ENCODE measurements around the gene SPX. TPM values are rescaled to one million over a fixed set of nuclear protein-coding genes. Genes with fewer than 3 reads are reported as not detected.

SPX gene
- total RNA-seq, 8 experiments from 2014 or later = 0.17 to 3.4 (median 0.29) TPM

GRCh38 chr12:21543151-21543550 lies 17.1 kb downstream of the SPX start:
- Histone ChIP-seq H3K4me3 (no peak overlapping the region), H3K4me1 (replicated peaks in 1 of 2) (no peaks in the 10 kb centered on the region), H3K27ac (no peak overlapping the region)
- in situ Hi-C loops (cut with MboI; ENCODE audit: low pct_unique_long_range_greater_than_20kb in 2 of 9, low sequenced_read_pairs in 9 of 9, unreplicated experiment in 9 of 9) = no loop called here
- ATAC-seq (replicated peaks in 6 of 8) = no peak

- WGBS, 10 experiments = 31 to 86% (median 71%) methylated on average over 2 of the region's 2 CpGs
- Histone ChIP-seq H3K4me1 (replicated peaks in 1 of 2) (no peaks in the 10 kb centered on the region), H3K27ac (no peak overlapping the region), H3K4me3 (no peak overlapping the region)
- in situ Hi-C loops (cut with MboI; ENCODE audit: low pct_unique_long_range_greater_than_20kb in 2 of 9, low sequenced_read_pairs in 9 of 9, unreplicated experiment in 9 of 9) = no loop called here
- ATAC-seq (replicated peaks in 6 of 8) = no peak
Measured at GRCh38 chr12:21545557-21545956, 19.5 kb downstream of the SPX start.

- in situ Hi-C loops (cut with MboI; ENCODE audit: low pct_unique_long_range_greater_than_20kb in 2 of 9, low sequenced_read_pairs in 9 of 9, unreplicated experiment in 9 of 9) = no loop called here
- 0 to 17% (median 0%) methylated on average over 1 of the region's 1 CpG; no CpG with 5 or more reads in 1 of the 10 experiments for WGBS, 10 experiments
- no peaks in the 10 kb centered on the region for H3K4me1 ChIP-seq (replicated peaks in 1 of 2)
- no peak overlapping the region for H3K27ac ChIP-seq
- no peak overlapping the region for H3K4me3 ChIP-seq
- no peak for ATAC-seq (replicated peaks in 6 of 8)
Measured at GRCh38 chr12:21546716-21547115, 20.6 kb downstream of the SPX start.

GRCh38 chr12:21547437-21547836 lies 21.3 kb downstream of the SPX start:
- H3K4me1 ChIP-seq (replicated peaks in 1 of 2) = peaks cover 0 to 4% of the 10 kb centered on the region in 2 donors
- no peak for ATAC-seq (replicated peaks in 6 of 8)
- no peak overlapping the region for H3K27ac ChIP-seq
- in situ Hi-C loops (cut with MboI; ENCODE audit: low pct_unique_long_range_greater_than_20kb in 2 of 9, low sequenced_read_pairs in 9 of 9, unreplicated experiment in 9 of 9) = no loop called here
- no peak overlapping the region for H3K4me3 ChIP-seq
- 0 to 89% (median 13%) methylated on average over 1 of the region's 1 CpG; no CpG with 5 or more reads in 5 of the 10 experiments for WGBS, 10 experiments

DNA sequence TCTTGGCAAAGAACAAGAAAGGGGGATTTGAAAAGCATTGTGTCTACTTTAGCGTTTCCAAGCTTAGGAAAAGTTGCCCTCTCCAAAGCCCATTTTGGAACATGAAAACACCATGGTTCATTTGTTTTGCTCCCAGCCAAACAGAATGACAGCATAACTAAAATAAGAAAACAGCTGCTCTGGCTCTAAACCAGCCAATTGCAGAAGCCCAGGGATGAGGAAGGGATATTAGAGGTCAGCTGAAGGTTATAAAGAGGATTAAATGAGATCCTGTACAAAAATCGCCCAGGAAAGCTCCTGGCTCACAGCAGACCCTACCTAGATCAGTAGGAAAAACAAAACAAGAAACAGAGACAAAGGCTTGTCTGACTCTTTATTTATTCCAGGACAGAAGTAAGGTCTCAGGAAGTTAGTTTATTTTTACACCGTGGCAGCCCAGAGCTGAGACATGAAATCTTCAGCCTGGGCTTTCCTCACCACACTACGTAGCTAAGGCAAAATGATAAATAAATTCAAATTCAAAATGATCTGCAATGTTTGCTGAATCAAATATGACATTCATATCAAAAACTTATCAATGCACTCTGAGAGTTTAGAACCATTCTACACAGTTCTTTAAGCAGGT lies 25.9 kb downstream of the SPX start:
- WGBS, 10 experiments = 4 to 100% (median 83%) methylated on average over 1 to 4 of the region's 4 CpGs; no CpG with 5 or more reads in 1 of the 10 experiments
- in situ Hi-C loops (cut with MboI; ENCODE audit: low pct_unique_long_range_greater_than_20kb in 2 of 9, low sequenced_read_pairs in 9 of 9, unreplicated experiment in 9 of 9) = no loop called here
- Histone ChIP-seq H3K4me3 (no peak overlapping the region), H3K27ac (no peak overlapping the region), H3K4me1 (replicated peaks in 1 of 2) (peaks cover 0 to 8% of the 10 kb centered on the region in 2 donors)
- no peak for ATAC-seq (replicated peaks in 6 of 8)

DNA sequence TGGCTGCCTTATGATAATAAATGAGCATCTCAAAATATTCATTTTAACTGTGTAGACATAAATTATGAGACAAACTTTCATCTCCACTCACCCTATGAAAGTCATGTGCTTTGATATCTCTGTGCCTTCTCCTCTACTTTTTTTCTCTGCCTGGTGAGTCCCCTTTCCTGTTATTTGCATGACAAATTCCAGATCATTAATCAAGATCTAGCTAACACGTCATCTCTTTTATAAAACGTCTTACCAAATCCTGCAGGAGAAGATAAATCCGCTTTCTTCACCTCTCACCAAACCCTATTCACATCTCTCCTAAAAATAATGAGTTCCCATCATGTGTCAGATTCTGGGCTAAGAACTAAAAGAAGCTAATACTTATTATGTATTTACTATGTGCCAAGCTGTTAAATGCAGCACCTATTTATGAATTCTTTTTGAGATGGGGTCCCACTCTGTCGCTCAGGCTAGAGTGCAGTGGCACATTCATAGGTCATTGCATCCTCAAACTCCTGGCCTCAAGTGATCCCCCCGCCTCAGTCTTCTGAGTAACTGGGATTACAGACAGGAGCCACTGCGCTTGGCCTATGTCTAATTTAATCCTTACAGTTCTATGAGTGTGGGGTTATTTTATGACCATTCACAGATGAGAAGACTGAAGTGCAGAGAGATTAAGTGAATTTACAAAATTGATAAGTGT lies 26.7 kb downstream of the SPX start:
- in situ Hi-C loops (cut with MboI; ENCODE audit: low pct_unique_long_range_greater_than_20kb in 2 of 9, low sequenced_read_pairs in 9 of 9, unreplicated experiment in 9 of 9) = no loop called here

DNA sequence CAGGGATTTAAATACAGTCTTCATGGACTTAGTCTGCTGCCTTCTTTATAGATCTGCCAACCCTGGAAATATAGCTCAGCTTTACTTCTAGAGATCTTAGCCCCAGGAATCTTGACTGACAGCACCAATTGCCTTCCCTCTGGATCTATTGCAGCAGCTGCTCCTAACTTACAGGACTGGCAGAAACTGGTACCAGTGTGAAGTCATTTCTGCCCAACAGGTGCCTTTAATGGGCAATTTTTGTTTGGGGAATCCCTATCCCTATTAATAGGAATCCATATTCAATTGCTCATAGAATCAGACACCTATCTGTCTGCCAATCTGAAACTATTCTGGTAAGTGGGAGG lies 27.2 kb downstream of the SPX start:
- Histone ChIP-seq H3K27ac (no peak overlapping the region), H3K4me1 (replicated peaks in 1 of 2) (peaks cover 0 to 8% of the 10 kb centered on the region in 2 donors), H3K4me3 (no peak overlapping the region)
- in situ Hi-C loops (cut with MboI; ENCODE audit: low pct_unique_long_range_greater_than_20kb in 2 of 9, low sequenced_read_pairs in 9 of 9, unreplicated experiment in 9 of 9) = no loop called here
- ATAC-seq (replicated peaks in 6 of 8) = no peak

More for the DNA sequence above, 26.7 kb downstream of the SPX start:
- Histone ChIP-seq H3K4me1 (replicated peaks in 1 of 2) (peaks cover 0 to 8% of the 10 kb centered on the region in 2 donors), H3K27ac (no peak overlapping the region), H3K4me3 (no peak overlapping the region)
- WGBS, 10 experiments = 0 to 75% (median 54%) methylated on average over 1 to 6 of the region's 6 CpGs; no CpG with 5 or more reads in 1 of the 10 experiments
- ATAC-seq (replicated peaks in 6 of 8) = no peak

DNA sequence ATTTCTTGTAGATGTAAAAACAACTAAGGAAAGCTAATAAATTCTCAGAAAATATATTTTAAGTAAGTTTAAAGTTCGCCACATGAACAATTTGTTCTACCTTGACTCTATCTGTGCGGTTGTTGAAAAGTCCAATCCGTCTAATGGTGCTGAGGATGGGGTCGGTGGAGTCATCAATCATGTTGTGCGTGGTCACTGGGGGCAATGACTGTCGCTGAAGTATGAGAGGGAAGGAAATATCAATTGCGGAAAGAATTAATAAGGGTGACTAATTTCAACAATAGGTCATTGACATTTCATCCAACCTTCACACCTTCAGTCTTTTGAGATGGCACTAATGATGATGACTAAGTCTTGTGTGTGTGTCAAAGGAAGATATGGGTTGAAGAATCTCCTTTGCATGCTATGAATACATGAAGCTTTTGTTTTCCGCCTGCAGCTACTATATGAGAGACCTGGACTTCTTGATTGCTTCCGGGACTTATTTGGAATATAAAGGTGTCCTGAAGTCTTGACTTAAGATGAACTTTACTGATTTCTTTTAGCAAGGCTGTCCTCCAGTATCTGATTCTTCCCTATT lies 32.1 kb downstream of the SPX start:
- 55 to 89% (median 71%) methylated on average over 3 to 9 of the region's 9 CpGs for WGBS, 10 experiments
- Histone ChIP-seq H3K4me3 (no peak overlapping the region), H3K4me1 (replicated peaks in 1 of 2) (no peaks in the 10 kb centered on the region), H3K27ac (no peak overlapping the region)
- in situ Hi-C loops (cut with MboI; ENCODE audit: low pct_unique_long_range_greater_than_20kb in 2 of 9, low sequenced_read_pairs in 9 of 9, unreplicated experiment in 9 of 9) = no loop called here
- ATAC-seq (replicated peaks in 6 of 8) = no peak

DNA sequence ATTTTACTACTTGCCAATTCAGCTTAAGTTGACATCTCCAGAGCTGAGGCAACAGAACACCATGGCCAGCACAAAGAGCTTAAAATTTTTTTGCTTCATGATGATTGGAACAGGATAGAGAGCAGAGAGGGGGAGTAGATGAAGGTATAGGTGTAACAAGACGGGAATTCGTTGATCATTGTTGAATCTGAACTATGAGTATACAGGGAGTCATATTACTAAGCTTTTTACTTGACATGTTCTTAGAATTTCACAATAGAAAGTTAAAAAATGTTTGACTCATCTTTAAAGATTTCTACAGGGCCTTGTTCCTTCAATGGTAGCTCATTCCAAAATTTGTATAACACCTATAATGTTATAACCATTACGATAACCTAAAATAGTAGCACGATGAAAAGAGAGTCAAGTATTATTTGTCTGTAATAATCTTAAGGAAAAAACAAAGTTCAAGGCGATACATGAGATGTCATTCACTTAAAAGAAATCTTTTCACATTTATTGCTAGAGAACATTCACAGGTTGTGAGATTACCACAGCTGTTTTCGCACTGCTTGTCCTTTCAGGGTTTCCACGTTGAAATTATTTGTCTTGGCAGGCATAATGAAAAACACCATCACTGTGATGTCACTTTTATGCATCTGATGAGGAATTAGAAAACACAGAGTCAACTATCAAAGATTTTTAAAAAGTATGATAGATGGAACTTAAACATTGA lies 33.9 kb downstream of the SPX start:
- H3K4me1 ChIP-seq (replicated peaks in 1 of 2) = no peaks in the 10 kb centered on the region
- H3K4me3 ChIP-seq = no peak overlapping the region
- no peak overlapping the region for H3K27ac ChIP-seq
- in situ Hi-C loops (cut with MboI; ENCODE audit: low pct_unique_long_range_greater_than_20kb in 2 of 9, low sequenced_read_pairs in 9 of 9, unreplicated experiment in 9 of 9) = no loop called here
- no peak for ATAC-seq (replicated peaks in 6 of 8)
- WGBS, 10 experiments = 22 to 100% (median 82%) methylated on average over 1 to 7 of the region's 7 CpGs; no CpG with 5 or more reads in 1 of the 10 experiments

GRCh38 chr12:21561158-21561557 lies 35.1 kb downstream of the SPX start:
- Histone ChIP-seq H3K4me1 (replicated peaks in 1 of 2) (no peaks in the 10 kb centered on the region), H3K27ac (no peak overlapping the region), H3K4me3 (no peak overlapping the region)
- in situ Hi-C loops (cut with MboI; ENCODE audit: low pct_unique_long_range_greater_than_20kb in 2 of 9, low sequenced_read_pairs in 9 of 9, unreplicated experiment in 9 of 9) = no loop called here
- WGBS, 10 experiments = 0 to 50% (median 17%) methylated on average over 1 to 2 of the region's 2 CpGs; no CpG with 5 or more reads in 3 of the 10 experiments
- ATAC-seq (replicated peaks in 6 of 8) = no peak

- no peak for ATAC-seq (replicated peaks in 6 of 8)
- WGBS, 10 experiments = 0 to 91% (median 61%) methylated on average over 1 to 2 of the region's 2 CpGs
- in situ Hi-C loops (cut with MboI; ENCODE audit: low pct_unique_long_range_greater_than_20kb in 2 of 9, low sequenced_read_pairs in 9 of 9, unreplicated experiment in 9 of 9) = no loop called here
- no peak overlapping the region for H3K27ac ChIP-seq
- H3K4me3 ChIP-seq = no peak overlapping the region
- H3K4me1 ChIP-seq (replicated peaks in 1 of 2) = no peaks in the 10 kb centered on the region
Measured at GRCh38 chr12:21562859-21563258, 36.8 kb downstream of the SPX start.

- WGBS, 10 experiments = 13 to 93% (median 83%) methylated on average over 2 to 5 of the region's 5 CpGs
- Histone ChIP-seq H3K4me1 (replicated peaks in 1 of 2) (no peaks in the 10 kb centered on the region), H3K4me3 (no peak overlapping the region), H3K27ac (no peak overlapping the region)
- in situ Hi-C loops (cut with MboI; ENCODE audit: low pct_unique_long_range_greater_than_20kb in 2 of 9, low sequenced_read_pairs in 9 of 9, unreplicated experiment in 9 of 9) = no loop called here
- no peak for ATAC-seq (replicated peaks in 6 of 8)
Measured at GRCh38 chr12:21566223-21566906, 40.3 kb downstream of the SPX start.

- in situ Hi-C loops (cut with MboI; ENCODE audit: low pct_unique_long_range_greater_than_20kb in 2 of 9, low sequenced_read_pairs in 9 of 9, unreplicated experiment in 9 of 9) = no loop called here
- WGBS, 10 experiments = 30 to 97% (median 79%) methylated on average over 2 to 3 of the region's 3 CpGs
- Histone ChIP-seq H3K4me1 (replicated peaks in 1 of 2) (no peaks in the 10 kb centered on the region), H3K4me3 (no peak overlapping the region), H3K27ac (no peak overlapping the region)
- no peak for ATAC-seq (replicated peaks in 6 of 8)
Measured at GRCh38 chr12:21566907-21567394, 40.9 kb downstream of the SPX start.
